Kidney glomerular epithelial cell (primary cell): ENCODE results near the gene FITM1.

ENCODE experiments used
- DNase-seq: peaks from one replicate; lab custom pipeline; 2025; lab: John Stamatoyannopoulos, UW

Gene FITM1

GRCh38 chr14:24139272-24139934, 8.9 kb downstream of the FITM1 start:
- DNase-seq = no peak

DNA sequence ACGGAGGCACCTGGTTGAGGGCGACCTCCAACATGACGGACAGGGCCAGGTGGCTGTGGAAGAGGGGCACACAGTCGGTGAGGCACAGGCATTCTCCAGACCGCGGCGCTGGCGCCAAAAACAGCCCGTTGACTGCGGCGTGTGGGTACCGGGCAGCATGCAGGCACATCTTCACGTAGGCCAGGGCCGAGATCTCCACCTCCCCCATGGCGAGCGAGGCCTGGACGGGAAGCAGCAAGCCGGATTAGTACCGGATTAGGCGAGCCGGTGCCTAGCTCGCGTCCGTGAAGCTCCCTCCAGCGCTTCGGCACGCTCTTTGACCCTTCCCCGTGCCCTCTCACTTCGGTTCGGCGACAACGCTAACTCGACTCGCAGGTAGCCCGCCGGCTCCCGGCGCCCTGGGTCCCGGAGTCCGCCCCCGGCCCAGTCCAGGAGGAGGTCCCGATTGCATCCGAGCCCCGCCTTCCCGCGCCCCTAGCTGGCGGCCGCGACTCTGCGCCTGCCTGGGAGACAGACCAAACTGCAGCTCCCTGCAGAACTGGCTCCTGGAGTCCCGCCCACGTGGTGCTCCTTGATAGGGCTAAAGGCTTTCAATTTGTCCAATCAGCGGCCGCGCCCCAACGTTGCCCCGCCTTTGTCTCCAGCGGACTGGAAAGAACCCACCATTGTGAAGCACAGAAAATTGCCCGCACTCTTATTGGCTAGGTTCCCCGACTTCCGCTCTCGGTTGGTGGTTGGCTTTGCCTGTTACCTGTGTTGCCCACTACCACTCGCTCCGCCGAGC, 10.8 kb downstream of the FITM1 start, which contains the start of gene EMC9:
EMC9 (minus strand) TSS at position 495 of the 784 bp plus-strand sequence; CDS start at position 208, 287 bp downstream.
- peak; percentile 100 for DNase-seq

DNA sequence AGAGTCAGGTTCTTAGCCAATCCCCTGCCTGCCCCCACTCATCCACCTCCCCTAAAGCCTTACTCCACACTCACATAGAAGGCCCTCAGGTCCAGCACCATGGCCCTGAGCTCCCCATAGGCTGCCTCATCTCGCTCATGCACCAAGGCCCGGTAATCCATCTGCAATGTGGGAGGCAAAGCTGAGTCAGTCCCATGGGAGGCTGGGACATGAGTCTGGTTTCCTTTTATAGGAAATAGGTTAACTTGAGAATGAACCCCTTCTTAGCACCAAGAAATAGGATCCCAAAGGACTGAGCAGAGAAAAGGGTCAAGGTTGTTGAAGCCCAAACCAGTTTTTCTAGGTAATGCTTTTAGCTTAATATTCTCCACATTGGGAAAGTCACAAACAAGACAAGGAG, 13.1 kb downstream of the FITM1 start:
- no peak for DNase-seq

DNA sequence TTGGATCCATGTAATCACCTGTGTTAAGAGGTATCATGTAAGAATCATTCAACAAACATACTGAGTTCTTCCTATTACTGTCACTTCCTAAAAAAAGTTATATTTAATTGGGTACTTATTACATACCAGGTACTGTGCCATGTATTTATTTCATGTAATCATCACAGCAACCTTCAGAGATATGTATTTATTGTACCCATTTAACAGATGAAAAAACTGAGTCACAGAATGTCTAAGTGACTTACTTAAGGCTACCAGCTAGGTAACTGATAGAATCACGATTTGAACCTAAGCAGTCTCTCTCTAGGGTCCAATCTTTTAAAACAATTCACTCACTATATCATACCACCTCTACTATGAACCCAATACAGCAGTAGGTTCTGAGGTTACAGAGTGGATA, 14.0 kb downstream of the FITM1 start:
- DNase-seq = no peak

DNA sequence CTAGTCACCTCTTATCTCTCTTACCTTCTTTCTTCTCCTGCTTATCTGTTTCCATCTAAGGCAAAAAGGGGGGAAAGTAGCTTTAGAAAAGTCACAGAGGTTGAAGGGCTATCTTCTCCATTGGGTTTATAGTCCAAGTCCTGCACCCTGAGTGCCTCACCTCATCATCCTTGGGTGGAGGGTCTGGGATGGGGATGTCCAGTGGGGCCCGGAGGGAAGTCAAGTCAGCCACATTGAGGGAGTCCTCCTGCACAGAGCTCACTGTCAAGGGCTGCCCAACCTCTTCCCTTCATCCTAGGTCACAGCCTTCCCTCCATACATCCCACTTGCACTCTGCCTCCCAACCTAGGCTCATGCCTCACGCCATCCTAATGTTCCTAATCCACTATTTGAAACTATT, 14.8 kb downstream of the FITM1 start:
- DNase-seq = no peak

GRCh38 chr14:24145690-24146452, 15.4 kb downstream of the FITM1 start:
- peak; percentile 84 for DNase-seq

- peak; percentile 97 for DNase-seq
Measured at GRCh38 chr14:24146453-24146977, 16.1 kb downstream of the FITM1 start, which contains the start of gene PSME2. Gene PSME2 (minus strand): TSS chr14:24146610. CDS start chr14:24146581, 29 bp downstream.

DNA sequence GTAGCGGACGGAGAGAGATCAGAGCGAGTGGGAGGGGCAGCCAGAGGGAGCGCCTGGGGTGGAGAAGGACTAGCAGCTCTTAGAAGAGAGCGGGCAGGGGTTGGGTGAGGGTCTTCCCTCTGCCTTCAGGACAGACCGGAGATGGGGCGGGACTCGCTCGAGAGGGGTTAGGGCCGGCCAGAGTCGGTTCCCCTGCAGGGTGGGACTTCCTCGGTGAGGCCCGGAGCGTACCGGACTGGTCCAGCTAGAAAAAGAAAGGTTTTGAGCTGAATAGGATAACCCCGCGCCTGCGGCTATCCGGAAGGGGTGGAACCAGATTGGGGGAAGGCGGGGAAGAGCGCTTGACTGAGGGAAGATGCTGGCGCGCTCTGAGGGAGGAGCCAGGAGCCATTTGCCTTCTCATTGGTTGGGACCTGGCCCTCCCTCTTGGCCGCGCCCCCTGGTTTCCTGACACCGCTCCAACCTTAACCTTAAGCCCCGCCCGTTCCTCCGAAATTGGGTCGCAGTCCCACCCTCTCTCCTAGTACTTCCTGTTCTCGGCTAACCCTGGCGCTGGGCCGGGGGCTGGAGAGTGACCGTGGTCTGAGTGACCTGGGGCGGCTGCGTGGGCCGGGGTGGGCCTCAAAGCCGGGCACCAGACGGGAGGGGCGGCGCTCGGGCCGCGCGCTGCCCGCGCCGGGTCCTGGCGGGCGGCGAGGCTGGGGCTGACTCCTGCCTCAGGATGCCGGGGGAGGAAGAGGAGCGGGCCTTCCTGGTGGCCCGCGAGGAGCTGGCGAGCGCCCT, 16.7 kb downstream of the FITM1 start, which contains the start of gene RNF31:
RNF31 (plus strand) TSS at position 521 of the 783 bp plus-strand sequence; CDS start at position 722, 201 bp downstream.
- DNase-seq = peak; percentile 96

DNA sequence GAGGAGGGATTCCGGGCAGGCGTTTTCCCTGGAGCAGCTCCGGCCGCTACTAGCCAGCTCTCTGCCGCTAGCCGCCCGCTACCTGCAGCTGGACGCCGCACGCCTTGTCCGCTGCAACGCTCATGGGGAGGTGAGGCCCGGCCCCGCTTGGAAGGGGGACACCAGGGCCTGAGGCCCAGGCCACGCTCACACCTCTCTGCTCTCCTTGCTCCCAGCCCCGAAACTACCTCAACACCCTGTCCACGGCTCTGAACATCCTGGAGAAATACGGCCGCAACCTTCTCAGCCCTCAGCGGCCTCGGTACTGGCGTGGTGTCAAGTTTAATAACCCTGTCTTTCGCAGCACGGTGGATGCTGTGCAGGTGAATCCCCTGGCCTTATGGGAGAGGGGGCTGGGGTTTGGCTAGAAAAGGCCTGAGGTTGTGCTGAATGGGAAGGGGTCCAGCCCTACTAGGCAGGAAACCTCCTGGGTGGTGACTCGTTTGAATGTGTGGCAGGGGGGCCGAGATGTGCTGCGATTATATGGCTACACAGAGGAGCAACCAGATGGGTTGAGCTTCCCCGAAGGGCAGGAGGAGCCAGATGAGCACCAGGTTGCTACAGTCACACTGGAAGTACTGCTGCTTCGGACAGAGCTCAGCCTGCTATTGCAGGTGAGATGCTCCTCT, 17.4 kb downstream of the FITM1 start:
- no peak for DNase-seq

GRCh38 chr14:24149302-24149969, 19.0 kb downstream of the FITM1 start:
- DNase-seq = no peak

DNA sequence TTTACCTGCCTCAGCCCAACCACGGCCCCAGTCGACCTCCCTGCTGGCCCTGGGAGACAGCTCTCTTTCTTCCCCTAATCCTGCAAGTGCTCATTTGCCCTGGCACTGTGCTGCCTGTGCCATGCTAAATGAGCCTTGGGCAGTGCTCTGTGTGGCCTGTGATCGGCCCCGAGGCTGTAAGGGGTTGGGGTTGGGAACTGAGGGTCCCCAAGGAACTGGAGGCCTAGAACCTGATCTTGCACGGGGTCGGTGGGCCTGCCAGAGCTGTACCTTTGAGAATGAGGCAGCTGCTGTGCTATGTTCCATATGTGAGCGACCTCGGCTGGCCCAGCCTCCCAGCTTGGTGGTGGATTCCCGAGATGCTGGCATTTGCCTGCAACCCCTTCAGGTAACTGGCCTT, 19.6 kb downstream of the FITM1 start:
- DNase-seq = no peak

- no peak for DNase-seq
Measured at GRCh38 chr14:24150567-24150966, 20.1 kb downstream of the FITM1 start.

GRCh38 chr14:24150993-24151392, 20.5 kb downstream of the FITM1 start:
- DNase-seq = no peak

DNA sequence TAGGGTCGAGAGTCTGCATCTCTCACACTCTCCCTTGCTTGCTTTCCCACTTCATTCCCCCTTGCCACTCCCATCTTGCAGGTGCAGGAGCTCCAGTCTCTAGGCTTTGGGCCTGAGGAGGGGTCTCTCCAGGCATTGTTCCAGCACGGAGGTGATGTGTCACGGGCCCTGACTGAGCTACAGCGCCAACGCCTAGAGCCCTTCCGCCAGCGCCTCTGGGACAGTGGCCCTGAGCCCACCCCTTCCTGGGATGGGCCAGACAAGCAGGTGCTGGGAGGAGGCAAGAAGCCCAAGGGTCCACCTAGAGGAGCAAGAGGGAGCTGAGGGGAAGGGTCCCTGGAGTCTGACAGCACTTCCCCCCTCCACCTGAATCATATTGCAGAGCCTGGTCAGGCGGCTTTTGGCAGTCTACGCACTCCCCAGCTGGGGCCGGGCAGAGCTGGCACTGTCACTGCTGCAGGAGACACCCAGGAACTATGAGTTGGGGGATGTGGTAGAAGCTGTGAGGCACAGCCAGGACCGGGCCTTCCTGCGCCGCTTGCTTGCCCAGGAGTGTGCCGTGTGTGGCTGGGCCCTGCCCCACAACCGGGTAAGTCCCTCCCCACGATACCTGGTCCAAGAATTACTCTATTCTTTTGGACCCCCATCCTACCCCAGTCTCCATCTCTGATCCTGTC, 21.1 kb downstream of the FITM1 start:
- DNase-seq = no peak

- DNase-seq = no peak
Measured at GRCh38 chr14:24155100-24155499, 24.6 kb downstream of the FITM1 start.

GRCh38 chr14:24156840-24157239, 26.4 kb downstream of the FITM1 start:
- no peak for DNase-seq

DNA sequence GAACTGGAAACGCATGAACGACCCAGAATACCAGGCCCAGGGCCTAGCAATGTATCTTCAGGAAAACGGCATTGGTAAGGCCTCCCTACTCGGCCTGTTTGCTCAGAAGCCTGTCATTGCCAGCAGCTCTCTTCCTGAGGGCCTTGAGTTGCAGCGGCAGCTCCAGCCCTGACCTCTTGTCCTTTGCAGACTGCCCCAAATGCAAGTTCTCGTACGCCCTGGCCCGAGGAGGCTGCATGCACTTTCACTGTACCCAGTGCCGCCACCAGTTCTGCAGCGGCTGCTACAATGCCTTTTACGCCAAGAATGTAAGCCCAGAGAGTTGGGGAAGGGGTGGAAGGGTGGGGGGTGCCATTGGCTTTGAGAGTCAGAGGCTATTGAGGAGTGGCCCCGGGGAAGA, 26.9 kb downstream of the FITM1 start:
- no peak for DNase-seq

- DNase-seq = no peak
Measured at GRCh38 chr14:24159777-24160498, 29.5 kb downstream of the FITM1 start.

GRCh38 chr14:24160499-24160849, 30.0 kb downstream of the FITM1 start:
- DNase-seq = no peak
